ENCODE data around the gene ING3. TPM values are rescaled to one million over a fixed set of nuclear protein-coding genes. Genes with fewer than 3 reads are reported as not detected.

The ING3 gene
- total and polyA plus RNA-seq, 10 donors: 10.2 to 40.9 (median 29.1) TPM

DNA sequence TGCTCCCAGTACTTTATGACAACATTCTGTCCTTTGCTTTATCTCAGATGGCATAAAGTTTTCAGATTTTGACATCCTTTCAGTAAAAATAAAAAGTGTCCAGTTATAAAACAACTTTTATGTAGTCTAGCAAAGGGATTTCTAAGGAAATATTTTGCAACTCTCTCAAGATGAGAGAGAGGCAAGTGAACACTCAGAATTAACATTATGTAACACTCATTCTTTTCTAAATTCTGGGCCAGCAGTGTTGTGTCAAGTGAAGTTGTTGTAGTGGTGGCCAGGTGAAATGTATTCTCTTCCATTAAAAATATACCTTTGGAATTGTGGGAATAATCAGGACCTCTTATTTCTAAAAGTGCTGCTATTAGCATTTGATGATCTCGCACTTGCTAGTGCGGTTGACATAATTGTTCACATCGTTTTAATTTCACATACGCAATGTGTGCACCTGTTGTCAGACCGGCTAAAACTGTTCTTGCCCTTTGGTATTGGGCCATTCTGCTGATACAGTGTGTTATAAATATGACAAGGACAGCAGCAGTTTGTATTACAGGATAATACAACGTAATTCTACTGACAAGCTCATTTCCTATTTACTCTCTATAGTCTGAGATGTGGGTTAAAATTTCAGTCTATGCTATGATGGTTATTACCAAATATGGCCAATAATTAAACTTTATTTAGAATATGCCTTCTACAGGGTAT, 61.7 kb downstream of the ING3 start:
- intact Hi-C loops (cut with DNase I; ENCODE audit: low total_unique reads): no loop called here
- TF ChIP-seq POLR2AphosphoS5 (IDR thresholded peaks at IDR 0.05) (no peak), POLR2A (IDR thresholded peaks at IDR 0.05) (no peak), CTCF (IDR thresholded peaks at IDR 0.05 in 8 of 11, conservative IDR thresholded peaks at IDR 0.05 in 3 of 11) (no peak)
- H3K36me3 ChIP-seq: no peaks in the 10 kb centered on the region
- DNase-seq: no peak
- H3K4me3 ChIP-seq: no peak overlapping the region
- H3K27me3 ChIP-seq (replicated peaks in 1 of 7): no peaks in the 10 kb centered on the region
- H3K9me3 ChIP-seq: no peaks in the 10 kb centered on the region
- H3K27ac ChIP-seq: peak overlapping the region in 7 of 8 donors; percentile 29 to 71 (median 39)
- 69 to 80% (median 74%) methylated on average over 6 of the region's 6 CpGs for WGBS, 5 donors
- peaks cover 0 to 17% (median 5%) of the 10 kb centered on the region in 6 donors for H3K4me1 ChIP-seq

- WGBS, 5 donors: 70 to 82% (median 74%) methylated on average over 2 of the region's 2 CpGs
These were observed 62.3 kb downstream of the ING3 start for GRCh38 chr7:121012919-121013318.

DNA sequence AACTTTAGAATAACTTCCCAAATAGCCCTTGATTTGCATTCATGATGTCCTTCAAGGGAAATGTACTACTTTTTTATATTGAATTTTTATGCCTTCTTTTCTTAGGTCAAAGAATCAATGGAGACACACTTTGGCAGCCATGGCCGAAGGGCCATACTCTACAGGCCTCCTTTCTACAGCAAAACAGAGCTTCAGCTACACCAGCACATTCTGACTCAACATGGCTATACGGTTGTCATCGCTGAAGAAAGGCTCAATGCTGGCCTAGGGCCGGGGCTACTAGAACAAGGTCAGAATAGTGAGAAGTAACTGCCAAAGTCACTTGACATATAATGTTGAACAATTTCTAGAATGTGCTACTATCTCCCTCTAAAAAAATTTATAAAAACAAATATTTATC, 65.0 kb downstream of the ING3 start:
- intact Hi-C loops (cut with DNase I; ENCODE audit: low total_unique reads): no loop called here
- 75 to 89% (median 84%) methylated on average over 4 of the region's 4 CpGs for WGBS, 5 donors
- H3K27me3 ChIP-seq (replicated peaks in 1 of 7): no peaks in the 10 kb centered on the region
- H3K9me3 ChIP-seq: no peaks in the 10 kb centered on the region
- DNase-seq: no peak
- TF ChIP-seq POLR2AphosphoS5 (IDR thresholded peaks at IDR 0.05) (no peak), CTCF (IDR thresholded peaks at IDR 0.05 in 8 of 11, conservative IDR thresholded peaks at IDR 0.05 in 3 of 11) (no peak), POLR2A (IDR thresholded peaks at IDR 0.05) (no peak)
- H3K4me3 ChIP-seq: no peak overlapping the region
- H3K27ac ChIP-seq: peak overlapping the region; percentile 23 to 71 (median 66)
- peaks cover 0 to 24% (median 7%) of the 10 kb centered on the region in 6 donors for H3K4me1 ChIP-seq
- no peaks in the 10 kb centered on the region for H3K36me3 ChIP-seq

More at GRCh38 chr7:121012919-121013318, 62.3 kb downstream of the ING3 start:
- Histone ChIP-seq H3K4me3 (no peak overlapping the region), H3K27me3 (replicated peaks in 1 of 7) (no peaks in the 10 kb centered on the region), H3K9me3 (no peaks in the 10 kb centered on the region), H3K27ac (peak overlapping the region in 7 of 8 donors; percentile 29 to 71 (median 39)), H3K36me3 (no peaks in the 10 kb centered on the region), H3K4me1 (peaks cover 0 to 17% (median 5%) of the 10 kb centered on the region in 6 donors)
- TF ChIP-seq POLR2AphosphoS5 (IDR thresholded peaks at IDR 0.05) (no peak), POLR2A (IDR thresholded peaks at IDR 0.05) (no peak), CTCF (IDR thresholded peaks at IDR 0.05 in 8 of 11, conservative IDR thresholded peaks at IDR 0.05 in 3 of 11) (no peak)
- no peak for DNase-seq
- intact Hi-C loops (cut with DNase I; ENCODE audit: low total_unique reads): no loop called here

- intact Hi-C loops (cut with DNase I; ENCODE audit: low total_unique reads): no loop called here
- WGBS, 5 donors: 95 to 100% (median 95%) methylated on average over 2 of the region's 2 CpGs
- TF ChIP-seq CTCF (IDR thresholded peaks at IDR 0.05 in 8 of 11, conservative IDR thresholded peaks at IDR 0.05 in 3 of 11) (no peak), POLR2A (IDR thresholded peaks at IDR 0.05) (no peak), POLR2AphosphoS5 (IDR thresholded peaks at IDR 0.05) (no peak)
- Histone ChIP-seq H3K27ac (no peak overlapping the region), H3K4me3 (no peak overlapping the region), H3K9me3 (no peaks in the 10 kb centered on the region), H3K36me3 (no peaks in the 10 kb centered on the region), H3K27me3 (replicated peaks in 1 of 7) (no peaks in the 10 kb centered on the region), H3K4me1 (peaks cover 0 to 32% (median 11%) of the 10 kb centered on the region in 6 donors)
- DNase-seq: no peak
These were observed 66.4 kb downstream of the ING3 start for GRCh38 chr7:121016966-121017365.
